HTR-8/SVneo (cell line): ENCODE data around the gene MAN2C1.
"Not testable (repeated sequence)": the region's sequence is repeated elsewhere in the genome, so short reads cannot be mapped to it uniquely, and the experiment has no call there.

Experiments
- DNase-seq: peaks from one replicate; pipeline ENCODE4 v3.0.0; 2011; ENCODE audit warnings: low spot score, mixed read lengths; ENCODE audit not compliant: insufficient read length
- FAIRE-seq: peaks from 2 replicates; lab custom pipeline; 2011; peaks lifted over from hg19 to GRCh38; lab: Jason Lieb, UNC

MAN2C1 gene

DNA sequence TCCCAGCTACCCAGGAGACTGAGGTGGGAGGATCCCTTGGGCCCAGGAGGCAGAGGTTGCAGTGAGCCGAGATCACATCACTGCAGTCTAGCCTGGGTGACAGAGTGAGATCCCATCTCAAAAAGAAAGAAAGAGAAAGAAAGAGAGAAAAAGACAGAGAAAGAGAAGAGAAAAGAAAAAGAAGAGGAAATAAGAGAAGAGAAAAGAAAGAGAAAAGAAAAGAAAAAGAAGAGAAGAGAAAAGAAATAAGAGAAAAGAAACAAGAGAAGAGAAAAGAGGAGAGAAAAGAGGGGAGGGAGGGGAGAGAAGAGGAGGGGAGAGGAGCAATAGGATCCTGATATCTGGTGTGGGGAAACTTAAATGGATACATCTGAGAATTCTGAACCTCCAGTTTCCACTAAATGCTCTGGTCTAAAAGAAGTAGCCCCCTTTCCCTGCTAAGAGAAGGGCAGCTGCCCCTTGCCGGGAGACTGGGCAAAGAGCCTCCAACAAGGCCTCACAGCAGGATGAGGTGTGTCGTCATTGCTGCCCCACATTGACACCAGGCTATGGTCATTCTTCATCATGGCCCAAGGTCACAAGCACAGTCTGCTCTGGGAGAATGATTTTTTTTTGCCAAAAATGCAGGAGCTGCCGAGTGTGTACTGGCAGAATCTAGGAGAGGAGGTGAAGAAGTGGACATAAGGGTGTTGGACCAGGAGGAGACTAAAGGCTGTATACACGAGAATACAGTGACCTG, 53.7 kb downstream of the MAN2C1 start:
- DNase-seq (no peak), FAIRE-seq (no peak)

DNA sequence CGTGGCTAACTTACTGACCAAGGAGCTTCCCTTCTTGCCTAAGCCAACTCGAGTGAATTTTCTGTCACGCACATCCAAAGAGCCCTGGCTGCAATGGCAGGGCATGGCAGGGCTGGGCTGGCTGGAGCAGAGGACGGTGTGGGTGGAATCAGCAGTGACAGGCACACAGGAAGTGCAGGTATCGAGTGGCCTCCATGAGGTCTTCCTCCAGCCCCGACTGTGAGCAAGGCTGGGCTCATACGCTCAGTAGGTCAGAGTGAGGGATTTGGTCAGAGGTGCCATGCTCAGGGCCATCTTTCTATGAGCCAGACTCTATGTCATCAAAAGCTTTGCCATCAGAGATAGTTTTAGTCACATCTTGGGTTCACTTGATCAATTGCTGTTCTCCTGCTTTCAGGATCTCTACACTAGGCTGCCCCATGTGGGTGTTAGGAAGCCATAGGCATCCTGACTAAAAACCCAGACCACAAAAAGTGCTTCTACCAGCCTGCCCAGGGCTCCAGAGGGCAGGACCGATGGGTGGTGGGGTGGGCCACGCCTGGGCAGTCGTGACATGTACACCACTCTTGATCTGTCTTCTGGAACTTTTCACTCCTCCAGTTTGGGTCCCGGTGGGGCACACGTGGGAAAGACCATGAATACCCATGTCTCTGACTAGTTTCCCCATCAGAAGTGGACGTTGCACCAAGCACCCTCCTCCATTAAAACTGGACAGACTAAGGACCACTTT, 55.1 kb downstream of the MAN2C1 start:
- no peak for FAIRE-seq

DNA sequence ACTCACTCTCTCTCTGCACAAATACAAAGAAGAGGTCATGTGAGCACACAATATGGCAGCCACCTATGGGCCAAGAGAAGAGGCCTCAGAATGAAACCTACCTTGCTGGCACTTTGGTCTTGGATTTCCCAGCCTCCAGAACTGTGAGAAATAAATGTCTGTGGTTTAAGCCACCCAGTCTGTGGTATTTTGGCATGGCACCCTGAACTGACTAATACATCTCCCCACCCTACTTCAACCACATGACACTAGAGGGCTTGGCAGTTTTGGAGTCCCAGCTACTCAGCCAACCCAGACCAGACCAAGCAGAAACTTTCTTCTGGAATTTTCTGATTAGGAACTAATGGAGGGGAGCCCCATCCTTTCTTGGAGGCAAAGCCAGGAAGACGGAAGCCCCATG, 55.9 kb downstream of the MAN2C1 start:
- not testable (repeated sequence) for DNase-seq, FAIRE-seq

More for the DNA sequence above, 55.1 kb downstream of the MAN2C1 start:
- DNase-seq, result no peak

DNA sequence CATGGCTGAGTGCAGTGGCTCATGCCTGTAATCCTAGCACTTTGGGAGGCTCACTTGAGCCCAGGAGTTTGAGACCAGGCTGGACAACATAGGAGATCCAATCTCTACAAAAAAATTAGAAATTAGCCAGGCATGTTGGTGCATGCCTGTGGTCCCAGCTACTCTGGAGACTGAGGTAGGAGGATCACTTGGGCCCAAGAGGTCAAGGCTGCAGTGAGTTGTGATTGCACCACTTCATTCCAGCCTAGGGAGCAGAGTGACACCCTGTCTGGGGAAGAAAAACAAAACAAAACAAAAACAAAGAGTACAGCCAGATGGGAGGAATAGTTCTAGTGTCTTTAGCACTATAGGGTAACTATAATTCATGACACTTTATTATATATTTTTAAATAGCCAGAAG, 58.7 kb downstream of the MAN2C1 start:
- FAIRE-seq, result no peak
- DNase-seq, result no peak

DNA sequence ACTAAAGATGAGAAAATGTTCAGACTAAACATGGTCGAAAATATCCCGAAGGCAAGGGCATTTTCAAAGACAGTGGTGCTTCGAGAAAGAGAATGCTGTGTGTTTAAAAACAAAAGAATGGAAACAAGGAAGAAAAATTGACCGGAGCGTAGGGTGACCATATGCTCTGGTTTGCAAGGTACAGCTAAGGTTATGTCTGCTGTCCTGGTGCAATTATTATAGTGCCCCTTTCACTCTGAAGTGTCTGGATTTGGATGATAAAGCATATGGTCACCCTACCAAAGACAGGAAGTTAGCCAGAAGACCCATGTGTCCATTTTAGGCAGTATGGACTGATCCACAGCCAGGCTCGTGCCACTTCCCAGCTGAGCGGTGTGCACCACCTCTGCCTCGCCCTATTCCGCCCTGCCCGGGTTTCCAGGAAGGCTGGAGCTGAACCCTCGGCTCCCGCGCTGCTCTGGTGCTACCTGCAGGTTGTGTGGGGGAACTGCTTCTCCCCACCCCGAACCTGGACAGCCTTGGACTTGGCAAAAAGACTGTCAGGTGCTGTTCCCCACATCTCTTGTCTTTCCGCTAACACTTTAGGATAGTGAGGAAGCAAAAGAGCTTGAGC, 60.5 kb downstream of the MAN2C1 start:
- peak; percentile 58 for FAIRE-seq

DNA sequence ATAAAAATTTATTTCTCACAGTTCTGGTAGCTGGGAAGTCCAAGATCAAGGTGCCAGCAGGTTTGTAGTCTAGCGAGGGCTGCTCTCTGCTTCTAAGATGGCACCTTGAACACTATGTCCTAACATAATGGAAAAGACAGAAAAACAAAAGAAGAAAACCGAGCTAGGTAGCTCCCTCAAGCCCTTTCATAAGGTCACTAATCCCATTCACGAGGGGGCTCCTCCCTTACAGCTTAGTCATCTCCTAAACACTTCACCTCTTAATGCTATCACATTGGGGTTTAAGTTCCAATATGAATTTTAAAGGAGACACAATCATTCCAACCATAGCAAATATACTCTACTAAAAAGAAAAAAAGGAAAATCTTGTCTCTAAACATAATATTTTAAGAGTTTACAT, 62.2 kb downstream of the MAN2C1 start:
- DNase-seq, result no peak

More for the DNA sequence above, 60.5 kb downstream of the MAN2C1 start:
- peak; percentile 55 for DNase-seq

More for the DNA sequence above, 62.2 kb downstream of the MAN2C1 start:
- no peak for FAIRE-seq
